ENCODE results near the gene DNAJB1. TPM values are rescaled to one million over a fixed set of nuclear protein-coding genes. Genes with fewer than 3 reads are reported as not detected.

DNAJB1 gene
- total and polyA plus RNA-seq, 2 of the 4 experiments (the other 2 are of a cell fraction) = 88.2 to 95.4 TPM

- no peak for TF ChIP-seq POLR2A (IDR thresholded peaks at IDR 0.05; ENCODE audit: low read depth, low read length)
Observed at GRCh38 chr19:14487370-14488125, 30.6 kb downstream of the DNAJB1 start (continued).

DNA sequence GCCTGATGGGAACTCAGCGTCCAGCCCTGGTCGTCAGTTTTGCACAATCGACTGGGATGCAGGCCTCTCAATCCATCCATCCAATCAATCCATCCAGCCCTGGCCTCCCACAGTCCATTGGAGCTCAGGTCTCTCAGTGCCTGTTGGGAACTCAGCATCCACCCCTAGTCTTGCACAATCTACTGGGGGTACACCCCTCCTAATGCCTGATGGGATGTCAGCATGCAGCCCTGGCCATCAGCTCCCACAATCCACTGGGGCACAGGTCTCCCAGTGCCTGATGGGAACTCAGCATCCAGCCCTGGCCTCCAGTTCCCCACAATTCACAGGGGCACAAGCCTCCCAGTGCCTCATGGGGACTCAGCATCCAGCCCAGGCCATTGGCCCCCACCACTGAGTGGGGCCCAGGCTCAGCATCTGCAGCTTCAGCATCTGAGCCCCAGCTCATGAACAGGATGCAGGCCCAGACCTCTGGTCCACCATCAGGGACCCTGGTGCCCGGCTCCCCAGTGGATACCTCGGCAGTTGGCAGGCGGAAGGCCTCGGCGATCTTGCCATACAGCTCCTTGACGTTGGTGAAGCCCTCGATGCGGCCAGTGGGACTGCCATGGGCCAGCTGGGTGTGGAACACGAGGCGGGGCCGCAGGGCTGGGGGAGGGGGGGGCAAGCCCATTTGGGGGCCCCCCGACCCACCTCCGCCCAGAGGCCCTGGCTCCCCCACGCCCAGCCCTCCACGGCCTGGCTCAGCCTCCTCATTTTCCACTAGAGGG, 35.8 kb downstream of the DNAJB1 start:
- BruUV-seq (replicated peaks) = no TSS peak
- H3K27ac ChIP-seq (ENCODE audit: insufficient read depth, low read length) = no peak overlapping the region
- CTCF ChIA-PET = interaction anchor here (0.6 kb wide), 1 partner anchor 65 kb away, joined by 3 read pairs; no protein-coding TSS in a partner anchor

More for the DNA sequence above, 35.8 kb downstream of the DNAJB1 start:
- Histone ChIP-seq H3K23ac (ENCODE audit: low read depth, low read length) (no peak overlapping the region), H3K4me3 (ENCODE audit: insufficient read depth, low read depth, low read length) (no peak overlapping the region), H3K27me3 (ENCODE audit: control insufficient read depth, insufficient read depth, low read length) (no peaks in the 10 kb centered on the region), H2AK9ac (replicated peaks; ENCODE audit: low read depth, low read length, poor library complexity) (peak overlapping the region; percentile 57), H3K36me3 (ENCODE audit: control insufficient read depth, insufficient read depth, low read length) (peaks cover 27% of the 10 kb centered on the region), H2AFZ (replicated peaks; ENCODE audit: low read length, poor library complexity) (peak overlapping the region; percentile 69), H3K9ac (ENCODE audit: low read depth, low read length) (no peak overlapping the region), H2BK5ac (ENCODE audit: low read depth, low read length, poor library complexity, severe bottlenecking) (no peak overlapping the region), H3K4ac (ENCODE audit: low read depth, low read length) (no peak overlapping the region), H4K20me1 (ENCODE audit: insufficient read depth, low read length) (peaks cover 33% of the 10 kb centered on the region), H3K4me2 (ENCODE audit: low read depth, low read length) (no peak overlapping the region), H4K91ac (ENCODE audit: insufficient read depth, low read depth, low read length) (no peak overlapping the region), H3K79me1 (ENCODE audit: low read depth in 1 of 2, low read length in 2 of 2) (peaks cover 16 to 56% of the 10 kb centered on the region in 2 experiments), H3K18ac (ENCODE audit: low read depth, low read length) (no peak overlapping the region), H3K14ac (replicated peaks; ENCODE audit: low read depth, low read length) (no peak overlapping the region), H3K9me3 (ENCODE audit: control insufficient read depth, insufficient read depth, low read length) (no peaks in the 10 kb centered on the region), H4K5ac (ENCODE audit: low read depth, low read length) (no peak overlapping the region), H3K4me1 (ENCODE audit: control insufficient read depth, insufficient read depth, low read length) (peaks cover 12% of the 10 kb centered on the region), H2AK5ac (ENCODE audit: low read depth, low read length) (no peak overlapping the region), H4K8ac (ENCODE audit: low read depth in 2 of 2, low read length in 2 of 2) (no peak overlapping the region), H2BK20ac (ENCODE audit: low read depth, low read length) (no peak overlapping the region), H2BK120ac (ENCODE audit: low read depth, low read length) (no peak overlapping the region), H3K56ac (ENCODE audit: extremely low read depth, insufficient read depth, low read length) (no peak overlapping the region), H2BK15ac (ENCODE audit: low read depth, low read length) (no peak overlapping the region), H3K9me1 (ENCODE audit: insufficient read depth, low read length) (0 out of 2 replicates have a peak, but pooled peaks cover 9% of the 10 kb centered on the region)
- POLR2A ChIA-PET (ENCODE audit: unreplicated experiment) = no interaction called here
- intact Hi-C loops (cut with micrococcal nuclease) = loop anchor here (10.0 kb wide), 1 partner anchor 598 kb away; no protein-coding TSS in a partner anchor
- DNase-seq (no peak), ATAC-seq (ENCODE audit: low read depth) (no peak)
- dilution Hi-C loops (cut with HindIII; ENCODE audit: low sequenced_read_pairs, unreplicated experiment) = no loop called here
- in situ Hi-C loops (cut with MboI; ENCODE audit: low sequenced_read_pairs) = no loop called here
- WGBS, 2 experiments (ENCODE audit: extremely low coverage in 2 of 2, insufficient read length in 1 of 2) = no CpG with 5 or more reads among the region's 18 CpGs
- TF ChIP-seq SMC3 (IDR thresholded peaks at IDR 0.05; ENCODE audit: low read depth, low read length) (no peak), CEBPB (IDR thresholded peaks at IDR 0.05; ENCODE audit: low read depth, low read length) (peak; percentile 53)
- TF ChIP-seq, protein P1, sequence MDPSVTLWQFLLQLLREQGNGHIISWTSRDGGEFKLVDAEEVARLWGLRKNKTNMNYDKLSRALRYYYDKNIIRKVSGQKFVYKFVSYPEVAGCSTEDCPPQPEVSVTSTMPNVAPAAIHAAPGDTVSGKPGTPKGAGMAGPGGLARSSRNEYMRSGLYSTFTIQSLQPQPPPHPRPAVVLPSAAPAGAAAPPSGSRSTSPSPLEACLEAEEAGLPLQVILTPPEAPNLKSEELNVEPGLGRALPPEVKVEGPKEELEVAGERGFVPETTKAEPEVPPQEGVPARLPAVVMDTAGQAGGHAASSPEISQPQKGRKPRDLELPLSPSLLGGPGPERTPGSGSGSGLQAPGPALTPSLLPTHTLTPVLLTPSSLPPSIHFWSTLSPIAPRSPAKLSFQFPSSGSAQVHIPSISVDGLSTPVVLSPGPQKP (IDR thresholded peaks at IDR 0.05; ENCODE audit: borderline replicate concordance, low read depth, low read length) = no peak

Data from IMR-90 (cell line).